ENCODE results near the gene C14orf180.

GRCh38 chr14:104592292-104592672 is 12.7 kb downstream of the C14orf180 start:
- TF ChIP-seq POLR2A (IDR thresholded peaks at IDR 0.05): no peak
- no peak for TF ChIP-seq CTCF (IDR thresholded peaks at IDR 0.05)
- TF ChIP-seq POLR2AphosphoS5 (IDR thresholded peaks at IDR 0.05; ENCODE audit: insufficient read depth in 1 of 2, low read depth in 1 of 2): no peak
